A549 (cell line): ENCODE data around the gene KCNN4. TPM values are rescaled to one million over a fixed set of nuclear protein-coding genes. Genes with fewer than 3 reads are reported as not detected.
A peak's percentile ranks its signal among the peaks of the same experiment; 100 is the strongest.

Experiments used
- ATAC-seq, 2 experiments: fragments of 200-7000 bp in 1 of 2; fragments of >200 bp in 1 of 2; cut with Nextera tagmentation in 1 of 2; cut with Tn5 transposase in 1 of 2; 3 replicates each; pipeline versions ENCODE4 v1.8.0 to v1.9.1; 2018 to 2020; ENCODE audit warnings: mild to moderate bottlenecking in 1 of 2, moderate library complexity in 1 of 2
- CTCF ChIA-PET: fragments of 300-600 bp; sonication (Branson Sonifier 250); formaldehyde crosslinking; extraction: SDS; loops from one replicate; lab custom pipeline; 2021; ENCODE audit warnings: antibody characterized with exemption, inconsistent platforms; lab: Yijun Ruan, JAX
- POLR2A ChIA-PET: fragments of 350-600 bp; formaldehyde crosslinking; extraction: SDS; loops from one replicate; lab custom pipeline; 2021; ENCODE audit warnings: antibody characterized with exemption, inconsistent platforms; lab: Yijun Ruan, JAX
- DNase-seq, 2 experiments: peaks; one replicate each; pipeline versions ENCODE4 v3.0.0 to v3.0.0-alpha.2; 2011 to 2016; ENCODE audit warnings: low read depth in 1 of 2, low spot score in 1 of 2
- FAIRE-seq: peaks from 2 replicates; lab custom pipeline; 2011; peaks lifted over from hg19 to GRCh38; lab: Jason Lieb, UNC
- H3K27ac ChIP-seq, 2 experiments: fragments of >200 bp; sonication (Bioruptor Twin); formaldehyde crosslinking; 3 replicates each; pipeline ENCODE4 v1.5.1; 2016 to 2017
- H3K4me1 ChIP-seq: fragments of >200 bp; sonication (Bioruptor Twin); formaldehyde crosslinking; 3 replicates; pipeline ENCODE4 v1.6.1; 2016
- H3K4me2 ChIP-seq: fragments of >200 bp; sonication (Bioruptor Twin); formaldehyde crosslinking; 3 replicates; pipeline ENCODE4 v1.6.1; 2016
- H3K4me3 ChIP-seq: fragments of >200 bp; sonication (Bioruptor Twin); formaldehyde crosslinking; 3 replicates; pipeline ENCODE4 v1.5.1; 2016
- H3K9me3 ChIP-seq: fragments of >200 bp; sonication (Bioruptor Twin); formaldehyde crosslinking; 3 replicates; pipeline ENCODE4 v1.6.1; 2016
- CBX8 ChIP-seq: fragments of 200-600 bp; sonication (generic); IDR thresholded peaks from 2 replicates; pipeline ENCODE4 v1.6.1; 2016
- CEBPB ChIP-seq, 2 experiments: fragments of >200 bp in 1 of 2; sonication (Bioruptor Twin) in 1 of 2; formaldehyde crosslinking in 1 of 2; IDR thresholded peaks; 2 replicates each; pipeline ENCODE4 v1.6.1; 2012 to 2016
- CHD2 ChIP-seq: fragments of 150-350 bp; IDR thresholded peaks from 2 replicates; pipeline ENCODE4 v1.6.1; 2014; ENCODE audit warnings: low read length; ENCODE audit not compliant: partially characterized antibody
- EHF ChIP-seq: fragments of 250-450 bp; sonication (Bioruptor Pico); IDR thresholded peaks from 2 replicates; pipeline ENCODE4 v1.5.0; 2020; ENCODE audit warnings: mild to moderate bottlenecking
- ESRRA ChIP-seq: fragments of 150-350 bp; IDR thresholded peaks from 2 replicates; pipeline ENCODE4 v1.6.1; 2014; ENCODE audit warnings: mild to moderate bottlenecking, low read length, borderline replicate concordance
- FOSB ChIP-seq: fragments of 250-450 bp; sonication (Bioruptor Pico); IDR thresholded peaks from 2 replicates; pipeline ENCODE4 v1.5.0; 2020; ENCODE audit warnings: mild to moderate bottlenecking, moderate library complexity
- FOXS1 ChIP-seq: fragments of 250-450 bp; sonication (Bioruptor Pico); IDR thresholded peaks from 2 replicates; pipeline ENCODE4 v1.5.0; 2020; ENCODE audit warnings: mild to moderate bottlenecking, moderate library complexity
- HDAC2 ChIP-seq: fragments of 200-600 bp; sonication (generic); IDR thresholded peaks from 2 replicates; pipeline ENCODE4 v1.6.1; 2016
- HEYL ChIP-seq: fragments of 250-450 bp; sonication (Bioruptor Pico); IDR thresholded peaks from 2 replicates; pipeline ENCODE4 v1.8.0; 2021; ENCODE audit warnings: mild to moderate bottlenecking, moderate library complexity
- HOXA7 ChIP-seq: fragments of 250-450 bp; sonication (Bioruptor Pico); IDR thresholded peaks from 2 replicates; pipeline ENCODE4 v1.5.0; 2020; ENCODE audit warnings: mild to moderate bottlenecking, moderate library complexity
- HOXB5 ChIP-seq: fragments of 250-450 bp; sonication (Bioruptor Pico); IDR thresholded peaks from 2 replicates; pipeline ENCODE4 v1.5.0; 2020; ENCODE audit warnings: mild to moderate bottlenecking, moderate library complexity
- MAFK ChIP-seq: fragments of 450-650 bp; IDR thresholded peaks from 2 replicates; pipeline ENCODE4 v1.6.1; 2014; ENCODE audit not compliant: partially characterized antibody
- NPAS2 ChIP-seq: fragments of 250-450 bp; sonication (Bioruptor Pico); IDR thresholded peaks from 2 replicates; pipeline ENCODE4 v1.8.0; 2022; ENCODE audit warnings: mild to moderate bottlenecking, moderate library complexity, borderline replicate concordance
- NR3C1 ChIP-seq: fragments of >200 bp; sonication (Bioruptor Twin); formaldehyde crosslinking; IDR thresholded peaks from 3 replicates; pipeline ENCODE4 v1.6.1; 2017
- POLR2A ChIP-seq: IDR thresholded peaks from 2 replicates; pipeline ENCODE4 v1.6.1; 2012; ENCODE audit warnings: mild to moderate bottlenecking, low read length
- RARB ChIP-seq: fragments of 250-450 bp; sonication (Bioruptor Pico); IDR thresholded peaks from 2 replicates; pipeline ENCODE4 v1.8.0; 2021; ENCODE audit warnings: mild to moderate bottlenecking, moderate library complexity
- RCOR1 ChIP-seq: fragments of 150-350 bp; IDR thresholded peaks from 2 replicates; pipeline ENCODE4 v1.6.1; 2014; ENCODE audit warnings: antibody characterized with exemption, low read length, low read depth
- RNF2 ChIP-seq: fragments of 200-600 bp; sonication (generic); IDR thresholded peaks from 2 replicates; pipeline ENCODE4 v1.6.1; 2016; ENCODE audit warnings: low read depth, mild to moderate bottlenecking, antibody characterized with exemption, moderate library complexity, borderline replicate concordance
- ZSCAN20 ChIP-seq: fragments of 250-450 bp; sonication (Bioruptor Pico); IDR thresholded peaks from 2 replicates; pipeline ENCODE4 v1.8.0; 2022; ENCODE audit warnings: mild to moderate bottlenecking, moderate library complexity
- WGBS: methylation state at CpG from one replicate; pipeline ENCODE4 v1.1.6; 2017; ENCODE audit errors: missing lambda C conversion rate; 5-methylcytosine and 5-hydroxymethylcytosine counted together
- polyA plus RNA-seq, 4 experiments: library from polyadenylated mRNA; depleted of rRNA in 3 of 4; stranded (reverse); fragments of >200 nt; fragmentation: RNase III in 1 of 4; extraction: RNeasy Plus Mini Kit Qiagen cat#74134 plus additional on column Dnase treatment in 1 of 4; gene quantifications; 2 replicates in 3 of 4; 3 replicates in 1 of 4; pipeline ENCODE4 v1.2.3, GENCODE V29; 2011 to 2017
- TF ChIP-seq, protein P1 (sequence below): IDR thresholded peaks from 2 replicates; pipeline ENCODE4 v1.6.1; 2012
- TF ChIP-seq, protein P2 (sequence below): IDR thresholded peaks from 2 replicates; pipeline ENCODE4 v1.6.1; 2012; ENCODE audit warnings: low read depth, borderline replicate concordance
- TF ChIP-seq, protein P3 (sequence below): fragments of 200-600 bp; sonication (generic); IDR thresholded peaks from 2 replicates; pipeline ENCODE4 v1.6.1; 2016; ENCODE audit warnings: antibody characterized with exemption, mild to moderate bottlenecking, moderate library complexity

Gene KCNN4
- polyA plus RNA-seq, 2 of the 4 experiments (the other 2 are of a cell fraction): 15.7 to 21.0 TPM

DNA sequence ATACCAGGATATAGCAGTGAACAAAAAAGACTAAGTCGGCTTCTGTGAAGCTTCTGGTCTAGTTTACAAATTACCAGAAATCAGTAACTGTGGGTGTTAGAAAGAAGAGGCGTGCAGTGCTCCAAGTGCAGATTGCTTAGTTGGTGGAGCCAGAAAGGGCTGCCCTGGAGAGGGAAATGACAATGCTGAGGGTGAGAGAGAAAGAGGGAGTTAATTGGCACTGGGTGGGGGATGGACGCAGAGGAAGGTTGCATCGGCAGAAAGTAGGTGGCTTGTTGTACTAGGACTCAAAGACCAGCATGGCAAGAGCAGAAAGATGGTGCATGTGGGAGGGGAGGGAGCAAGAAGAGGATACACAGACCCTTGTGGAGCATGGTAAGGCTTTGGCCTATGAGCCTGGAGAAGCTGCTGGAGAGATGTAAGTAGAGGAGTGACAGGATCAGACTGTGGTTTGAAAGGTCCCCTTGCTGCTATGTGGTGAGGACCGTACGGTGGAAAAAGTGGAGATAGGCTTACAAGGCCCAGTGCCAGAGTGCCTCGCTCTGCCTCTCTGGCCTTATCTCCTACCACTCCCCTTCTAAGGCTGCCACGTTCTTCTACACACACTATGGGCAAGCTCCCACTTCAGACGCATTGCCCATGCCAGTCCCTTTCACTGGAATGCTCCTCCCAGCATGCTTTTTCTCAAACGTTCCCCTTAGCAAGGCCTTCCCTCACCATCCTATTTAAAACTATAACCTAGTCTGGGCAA lies 39.5 kb downstream of the KCNN4 start:
- H3K4me2 ChIP-seq: no peak overlapping the region
- no peak overlapping the region for H3K4me3 ChIP-seq
- TF ChIP-seq HEYL (CRISPR knock-in tag): no peak
- TF ChIP-seq EHF (CRISPR knock-in tag): no peak
- no peak for TF ChIP-seq CBX8
- no peak for TF ChIP-seq NR3C1
- no peak for TF ChIP-seq RARB (CRISPR knock-in tag)
- no peak for TF ChIP-seq CEBPB (IDR thresholded peaks at IDR 0.05)
- no peak for TF ChIP-seq ZSCAN20 (CRISPR knock-in tag)
- ATAC-seq (no peak), FAIRE-seq (no peak), DNase-seq (no peak)
- POLR2A ChIA-PET: interaction anchor here (1.5 to 3.9 kb wide), 2 partner anchors 13 to 73 kb away, joined by 5 to 9 read pairs; partner anchors contain the start of gene SMG9
- no peaks in the 10 kb centered on the region for H3K9me3 ChIP-seq
- H3K27ac ChIP-seq: no peak overlapping the region; a peak in 1 of 6 replicates
- CTCF ChIA-PET: interaction anchor here (0.9 to 19.0 kb wide), 5 partner anchors 12 to 73 kb away, joined by 3 to 340 read pairs (median 4); partner anchors contain the start of gene SMG9
- H3K4me1 ChIP-seq: peaks cover 28% of the 10 kb centered on the region
- 91% methylated on average over 10 of the region's 10 CpGs for WGBS

DNA sequence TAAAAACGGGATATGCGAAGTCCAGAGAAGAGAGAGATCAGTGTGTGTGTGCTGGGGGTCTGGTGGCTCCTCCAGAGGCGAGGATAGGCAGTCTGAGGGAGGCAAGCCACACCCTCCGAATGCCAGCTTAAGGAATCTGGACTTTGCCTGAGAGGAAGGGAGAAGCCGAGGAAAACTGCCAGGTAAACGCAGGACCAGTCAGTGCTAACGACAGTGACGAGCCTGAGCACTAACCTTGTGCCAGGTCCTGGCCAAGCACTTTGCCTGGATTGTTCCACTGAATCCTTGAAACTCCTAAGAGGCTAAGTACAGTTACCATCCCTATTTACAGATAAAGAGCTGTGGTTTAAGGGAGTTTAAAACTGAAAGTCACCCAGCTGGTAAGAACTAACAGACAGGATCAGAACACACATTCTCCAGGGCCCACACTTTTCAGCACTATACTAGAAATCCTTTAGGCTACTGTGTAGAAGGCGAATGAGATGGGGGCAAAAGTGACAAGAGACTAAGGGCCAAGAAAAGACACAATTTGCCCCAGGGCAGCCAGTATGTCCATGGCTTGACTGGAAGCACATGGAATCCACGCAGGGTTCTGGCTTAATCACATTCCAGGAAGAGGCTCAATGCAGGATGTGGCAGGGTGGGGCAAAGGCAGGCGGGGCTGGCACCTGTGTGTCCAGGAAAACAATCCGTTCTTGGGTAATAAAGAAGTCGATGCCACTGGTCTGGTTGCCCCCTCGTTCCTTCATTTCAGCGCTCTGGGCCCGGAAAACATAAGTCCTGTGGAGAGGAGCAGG lies 41.1 kb downstream of the KCNN4 start:
- peak overlapping the region; percentile 60 for H3K4me2 ChIP-seq
- FAIRE-seq: peak; percentile 61
- TF ChIP-seq EHF (CRISPR knock-in tag): 0 out of 2 replicates have a peak, but pooled peaks have one; percentile 18
- peak; percentile 29; the same call in 1 of the 2 replicates for TF ChIP-seq FOXS1 (CRISPR knock-in tag)
- TF ChIP-seq, protein P1, sequence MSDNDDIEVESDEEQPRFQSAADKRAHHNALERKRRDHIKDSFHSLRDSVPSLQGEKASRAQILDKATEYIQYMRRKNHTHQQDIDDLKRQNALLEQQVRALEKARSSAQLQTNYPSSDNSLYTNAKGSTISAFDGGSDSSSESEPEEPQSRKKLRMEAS: peak; percentile 49; the same call in 1 of the 2 replicates
- no peak for TF ChIP-seq RCOR1
- TF ChIP-seq, all 56 proteins: peak for 3

DNA sequence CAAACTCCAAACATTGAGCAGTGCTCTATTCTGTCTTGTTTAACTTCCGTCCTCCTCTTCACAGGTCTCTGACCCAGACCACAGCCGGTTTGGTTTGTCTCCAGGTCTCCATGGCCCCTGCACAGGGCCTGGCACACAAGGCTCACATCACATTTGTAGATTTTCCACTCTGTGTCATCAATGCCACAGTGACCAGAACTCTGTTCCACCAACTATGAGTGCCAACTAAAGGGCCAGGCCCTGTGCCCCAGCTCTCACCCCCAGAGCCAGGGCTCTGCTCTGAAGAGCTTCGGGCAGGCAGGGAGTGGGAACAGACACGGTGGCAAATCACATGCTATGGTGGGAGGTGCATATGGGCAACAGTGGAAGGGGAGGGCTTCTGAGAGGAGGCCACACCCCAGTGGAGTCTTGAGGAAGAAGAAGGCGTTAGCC lies 42.0 kb downstream of the KCNN4 start:
- peak in 1 of 2 experiments; percentile 71; a peak in 3 of 6 replicates for ATAC-seq
- ChIA-PET POLR2A (interaction anchor here (0.7 to 1.7 kb wide), 3 partner anchors 26 to 69 kb away, joined by 3 to 5 read pairs (median 4); partner anchors contain the start of gene PLAUR), CTCF (interaction anchor here (0.6 to 19.0 kb wide), 11 partner anchors 9 to 74 kb away, joined by 3 to 340 read pairs (median 3); partner anchors contain the start of genes KCNN4, PLAUR and SMG9)
- 74% methylated on average over 5 of the region's 5 CpGs for WGBS
- Histone ChIP-seq H3K9me3 (no peaks in the 10 kb centered on the region), H3K27ac (peak overlapping the region; percentile 60 to 73; a peak in 4 of 6 replicates), H3K4me2 (peak overlapping the region; percentile 60), H3K4me3 (no peak overlapping the region), H3K4me1 (peaks cover 28% of the 10 kb centered on the region)
- no peak for TF ChIP-seq FOSB (CRISPR knock-in tag)
- TF ChIP-seq, protein P1: no peak
- TF ChIP-seq CHD2: no peak
- TF ChIP-seq CBX8: no peak
- no peak for TF ChIP-seq RNF2
- no peak for TF ChIP-seq HOXB5
- no peak for TF ChIP-seq MAFK
- FAIRE-seq: no peak
- DNase-seq: peak in 1 of 2 experiments; percentile 45

More for the DNA sequence above, 41.1 kb downstream of the KCNN4 start:
- ATAC-seq (peak; percentile 39 to 68; a peak in 4 of 6 replicates), DNase-seq (peak in 1 of 2 experiments; percentile 68)
- WGBS: 47% methylated on average over 16 of the region's 16 CpGs
- H3K9me3 ChIP-seq: no peaks in the 10 kb centered on the region
- ChIA-PET POLR2A (interaction anchor here (0.9 to 3.9 kb wide), 4 partner anchors 15 to 71 kb away, joined by 3 to 9 read pairs (median 5); partner anchors contain the start of genes PLAUR and SMG9), CTCF (interaction anchor here (0.9 to 19.0 kb wide), 7 partner anchors 10 to 87 kb away, joined by 3 to 340 read pairs (median 4); partner anchors contain the start of gene SMG9)
- peaks cover 28% of the 10 kb centered on the region for H3K4me1 ChIP-seq
- peak overlapping the region; percentile 60 to 73 for H3K27ac ChIP-seq
- no peak overlapping the region for H3K4me3 ChIP-seq

DNA sequence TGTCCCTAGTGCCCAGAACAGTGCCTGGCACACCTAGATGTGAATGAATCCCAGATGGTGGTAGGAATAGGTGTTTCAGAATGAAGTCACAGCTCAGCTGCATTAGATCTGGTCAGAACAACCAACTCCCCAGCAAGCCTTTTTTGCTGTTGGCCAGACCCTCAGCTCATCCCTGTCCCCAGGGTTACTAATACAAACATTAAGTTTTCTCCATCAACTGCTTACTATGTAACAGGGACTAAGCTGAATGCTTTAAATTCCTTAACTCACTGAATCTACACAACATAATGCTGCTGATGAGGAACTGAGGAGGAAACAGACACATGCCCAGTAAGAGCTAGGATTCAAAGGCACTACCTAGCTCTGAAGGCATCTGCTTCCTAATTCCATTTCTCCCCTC lies 44.8 kb downstream of the KCNN4 start:
- ChIA-PET CTCF (interaction anchor here (1.1 to 19.0 kb wide), 6 partner anchors 10 to 83 kb away, joined by 3 to 340 read pairs (median 12); partner anchors contain the start of genes PLAUR and SMG9), POLR2A (interaction anchor here (0.8 to 1.9 kb wide), 2 partner anchors 16 to 67 kb away, joined by 3 to 7 read pairs; no protein-coding TSS in a partner anchor)
- Histone ChIP-seq H3K27ac (no peak overlapping the region), H3K9me3 (no peaks in the 10 kb centered on the region), H3K4me2 (no peak overlapping the region), H3K4me3 (no peak overlapping the region), H3K4me1 (peaks cover 28% of the 10 kb centered on the region)
- ATAC-seq (peak in 1 of 2 experiments; percentile 8; a peak in 2 of 6 replicates), DNase-seq (no peak), FAIRE-seq (no peak)
- TF ChIP-seq HOXA7 (no peak), CHD2 (no peak), ESRRA (no peak), POLR2A (no peak), NPAS2 (no peak), HDAC2 (no peak), EHF (CRISPR knock-in tag) (no peak)
- TF ChIP-seq, protein P2, sequence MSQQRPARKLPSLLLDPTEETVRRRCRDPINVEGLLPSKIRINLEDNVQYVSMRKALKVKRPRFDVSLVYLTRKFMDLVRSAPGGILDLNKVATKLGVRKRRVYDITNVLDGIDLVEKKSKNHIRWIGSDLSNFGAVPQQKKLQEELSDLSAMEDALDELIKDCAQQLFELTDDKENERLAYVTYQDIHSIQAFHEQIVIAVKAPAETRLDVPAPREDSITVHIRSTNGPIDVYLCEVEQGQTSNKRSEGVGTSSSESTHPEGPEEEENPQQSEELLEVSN: no peak
- TF ChIP-seq, protein P3, sequence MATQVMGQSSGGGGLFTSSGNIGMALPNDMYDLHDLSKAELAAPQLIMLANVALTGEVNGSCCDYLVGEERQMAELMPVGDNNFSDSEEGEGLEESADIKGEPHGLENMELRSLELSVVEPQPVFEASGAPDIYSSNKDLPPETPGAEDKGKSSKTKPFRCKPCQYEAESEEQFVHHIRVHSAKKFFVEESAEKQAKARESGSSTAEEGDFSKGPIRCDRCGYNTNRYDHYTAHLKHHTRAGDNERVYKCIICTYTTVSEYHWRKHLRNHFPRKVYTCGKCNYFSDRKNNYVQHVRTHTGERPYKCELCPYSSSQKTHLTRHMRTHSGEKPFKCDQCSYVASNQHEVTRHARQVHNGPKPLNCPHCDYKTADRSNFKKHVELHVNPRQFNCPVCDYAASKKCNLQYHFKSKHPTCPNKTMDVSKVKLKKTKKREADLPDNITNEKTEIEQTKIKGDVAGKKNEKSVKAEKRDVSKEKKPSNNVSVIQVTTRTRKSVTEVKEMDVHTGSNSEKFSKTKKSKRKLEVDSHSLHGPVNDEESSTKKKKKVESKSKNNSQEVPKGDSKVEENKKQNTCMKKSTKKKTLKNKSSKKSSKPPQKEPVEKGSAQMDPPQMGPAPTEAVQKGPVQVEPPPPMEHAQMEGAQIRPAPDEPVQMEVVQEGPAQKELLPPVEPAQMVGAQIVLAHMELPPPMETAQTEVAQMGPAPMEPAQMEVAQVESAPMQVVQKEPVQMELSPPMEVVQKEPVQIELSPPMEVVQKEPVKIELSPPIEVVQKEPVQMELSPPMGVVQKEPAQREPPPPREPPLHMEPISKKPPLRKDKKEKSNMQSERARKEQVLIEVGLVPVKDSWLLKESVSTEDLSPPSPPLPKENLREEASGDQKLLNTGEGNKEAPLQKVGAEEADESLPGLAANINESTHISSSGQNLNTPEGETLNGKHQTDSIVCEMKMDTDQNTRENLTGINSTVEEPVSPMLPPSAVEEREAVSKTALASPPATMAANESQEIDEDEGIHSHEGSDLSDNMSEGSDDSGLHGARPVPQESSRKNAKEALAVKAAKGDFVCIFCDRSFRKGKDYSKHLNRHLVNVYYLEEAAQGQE: no peak
